ENCODE data around the gene PTPRN2. TPM values are rescaled to one million over a fixed set of nuclear protein-coding genes. Genes with fewer than 3 reads are reported as not detected.
"Not testable (repeated sequence)": the region's sequence is repeated elsewhere in the genome, so short reads cannot be mapped to it uniquely, and the experiment has no call there.

Gene PTPRN2
- total and polyA plus RNA-seq, 2 donors (not counting 3 experiments of a cell fraction or from before 2014, with no cell fraction given) = 0.62 to 0.88 TPM

GRCh38 chr7:157933219-157934155 is 654.1 kb downstream of the PTPRN2 start:
- H3K4me3 ChIP-seq (replicated peaks in 1 of 3; ENCODE audit: insufficient read depth in 1 of 3, low read depth in 1 of 3, low read length in 3 of 3); H3K9me1 ChIP-seq (replicated peaks; ENCODE audit: control insufficient read depth, extremely low read depth, insufficient read depth, low read length); H3K4me2 ChIP-seq (ENCODE audit: insufficient read depth, low read length); H3K36me3 ChIP-seq (ENCODE audit: control insufficient read depth in 2 of 2, extremely low read depth in 1 of 2, insufficient read depth in 2 of 2, low read length in 2 of 2); H4K20me1 ChIP-seq (replicated peaks; ENCODE audit: control insufficient read depth, extremely low read depth, insufficient read depth, low read length); H3K4me1 ChIP-seq (ENCODE audit: control insufficient read depth, extremely low read depth, insufficient read depth, low read length); POLR2A ChIA-PET; dilution Hi-C loops (cut with MboI; ENCODE audit: extremely low pct_ligation_motif_present, low sequenced_read_pairs); DNase-seq (ENCODE audit: low read depth, low spot score); H3K9ac ChIP-seq (replicated peaks; ENCODE audit: extremely low read depth, insufficient read depth, low read length); H3K27ac ChIP-seq (ENCODE audit: insufficient read depth, low read depth, low read length); H2AFZ ChIP-seq (ENCODE audit: low read depth, low read length); CTCF ChIA-PET; intact Hi-C loops (cut with micrococcal nuclease); H3K79me2 ChIP-seq (ENCODE audit: control insufficient read depth, insufficient read depth, low read length); BruUV-seq (replicated peaks); H3K27me3 ChIP-seq (ENCODE audit: control insufficient read depth in 2 of 2, insufficient read depth in 2 of 2, low read length in 2 of 2); FAIRE-seq: not testable (repeated sequence)
- TF ChIP-seq JUN (IDR thresholded peaks at IDR 0.05; ENCODE audit: borderline replicate concordance, insufficient read depth, insufficient read length, low read depth) = peak; percentile 7
- peaks cover 24% of the 10 kb centered on the region for H3K9me3 ChIP-seq (replicated peaks; ENCODE audit: control insufficient read depth, insufficient read depth, low read length)

- H2AFZ ChIP-seq (ENCODE audit: low read depth, low read length) = no peak overlapping the region
- TF ChIP-seq MYC (IDR thresholded peaks at IDR 0.05; ENCODE audit: low read depth, low read length) (no peak), GATA2 (IDR thresholded peaks at IDR 0.05; ENCODE audit: insufficient read depth, insufficient read length, low read depth, low read length) (no peak), POLR2AphosphoS5 (IDR thresholded peaks at IDR 0.05; ENCODE audit: insufficient read depth, low read depth, low read length) (no peak), JUN (IDR thresholded peaks at IDR 0.05; ENCODE audit: borderline replicate concordance, insufficient read depth, insufficient read length, low read depth) (no peak), MAX (IDR thresholded peaks at IDR 0.05; ENCODE audit: insufficient read depth, insufficient read length) (no peak), FOS (IDR thresholded peaks at IDR 0.05; ENCODE audit: borderline replicate concordance, insufficient read depth, low read length) (no peak), EZH2 (IDR thresholded peaks at IDR 0.05; ENCODE audit: borderline replicate concordance, low read depth, low read length, severe bottlenecking) (no peak), CTCF (IDR thresholded peaks at IDR 0.05; ENCODE audit: extremely low read depth in 1 of 2, insufficient read depth in 1 of 2, low read depth in 1 of 2, low read length in 2 of 2) (no peak)
- H3K27me3 ChIP-seq (ENCODE audit: control insufficient read depth in 2 of 2, insufficient read depth in 2 of 2, low read length in 2 of 2) = no peaks in the 10 kb centered on the region
- intact Hi-C loops (cut with micrococcal nuclease) = no loop called here
- no peaks in the 10 kb centered on the region for H3K9me1 ChIP-seq (replicated peaks; ENCODE audit: control insufficient read depth, extremely low read depth, insufficient read depth, low read length)
- no peaks in the 10 kb centered on the region for H3K79me2 ChIP-seq (ENCODE audit: control insufficient read depth, insufficient read depth, low read length)
- no peak overlapping the region for H3K4me3 ChIP-seq (replicated peaks in 1 of 3; ENCODE audit: insufficient read depth in 1 of 3, low read depth in 1 of 3, low read length in 3 of 3)
- dilution Hi-C loops (cut with MboI; ENCODE audit: extremely low pct_ligation_motif_present, low sequenced_read_pairs) = no loop called here
- no peak overlapping the region for H3K4me2 ChIP-seq (ENCODE audit: insufficient read depth, low read length)
- H4K20me1 ChIP-seq (replicated peaks; ENCODE audit: control insufficient read depth, extremely low read depth, insufficient read depth, low read length) = no peaks in the 10 kb centered on the region
- H3K9ac ChIP-seq (replicated peaks; ENCODE audit: extremely low read depth, insufficient read depth, low read length) = no peak overlapping the region
- CTCF ChIA-PET = no interaction called here
- H3K27ac ChIP-seq (ENCODE audit: insufficient read depth, low read depth, low read length) = no peak overlapping the region
- DNase-seq (ENCODE audit: low read depth, low spot score) = no peak
- BruUV-seq (replicated peaks) = no TSS peak
- H3K36me3 ChIP-seq (ENCODE audit: control insufficient read depth in 2 of 2, extremely low read depth in 1 of 2, insufficient read depth in 2 of 2, low read length in 2 of 2) = no peaks in the 10 kb centered on the region
- POLR2A ChIA-PET = no interaction called here
- peaks cover 21% of the 10 kb centered on the region for H3K9me3 ChIP-seq (replicated peaks; ENCODE audit: control insufficient read depth, insufficient read depth, low read length)
- no peaks in the 10 kb centered on the region for H3K4me1 ChIP-seq (ENCODE audit: control insufficient read depth, extremely low read depth, insufficient read depth, low read length)
- no peak for FAIRE-seq
Measured at GRCh38 chr7:157932498-157933218, 655.0 kb downstream of the PTPRN2 start.

Data from endothelial cell of umbilical vein (primary cell).